GM12873 (cell line): ENCODE data around the gene DNAJB6.

ENCODE experiments used
- TF ChIP-seq, protein P1 (sequence below): IDR thresholded peaks from 2 replicates; pipeline ENCODE4 v1.5.1; 2012; ENCODE audit warnings: low read depth, mild to moderate bottlenecking, moderate library complexity, low read length, control low read depth; ENCODE audit not compliant: insufficient read depth; ENCODE audit errors: missing control alignments

The DNAJB6 gene

GRCh38 chr7:157404845-157405481 lies 68.2 kb downstream of the DNAJB6 start:
- TF ChIP-seq, protein P1, sequence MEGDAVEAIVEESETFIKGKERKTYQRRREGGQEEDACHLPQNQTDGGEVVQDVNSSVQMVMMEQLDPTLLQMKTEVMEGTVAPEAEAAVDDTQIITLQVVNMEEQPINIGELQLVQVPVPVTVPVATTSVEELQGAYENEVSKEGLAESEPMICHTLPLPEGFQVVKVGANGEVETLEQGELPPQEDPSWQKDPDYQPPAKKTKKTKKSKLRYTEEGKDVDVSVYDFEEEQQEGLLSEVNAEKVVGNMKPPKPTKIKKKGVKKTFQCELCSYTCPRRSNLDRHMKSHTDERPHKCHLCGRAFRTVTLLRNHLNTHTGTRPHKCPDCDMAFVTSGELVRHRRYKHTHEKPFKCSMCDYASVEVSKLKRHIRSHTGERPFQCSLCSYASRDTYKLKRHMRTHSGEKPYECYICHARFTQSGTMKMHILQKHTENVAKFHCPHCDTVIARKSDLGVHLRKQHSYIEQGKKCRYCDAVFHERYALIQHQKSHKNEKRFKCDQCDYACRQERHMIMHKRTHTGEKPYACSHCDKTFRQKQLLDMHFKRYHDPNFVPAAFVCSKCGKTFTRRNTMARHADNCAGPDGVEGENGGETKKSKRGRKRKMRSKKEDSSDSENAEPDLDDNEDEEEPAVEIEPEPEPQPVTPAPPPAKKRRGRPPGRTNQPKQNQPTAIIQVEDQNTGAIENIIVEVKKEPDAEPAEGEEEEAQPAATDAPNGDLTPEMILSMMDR: no peak

GRCh38 chr7:157405501-157405900 lies 68.7 kb downstream of the DNAJB6 start:
- TF ChIP-seq, protein P1: no peak

DNA sequence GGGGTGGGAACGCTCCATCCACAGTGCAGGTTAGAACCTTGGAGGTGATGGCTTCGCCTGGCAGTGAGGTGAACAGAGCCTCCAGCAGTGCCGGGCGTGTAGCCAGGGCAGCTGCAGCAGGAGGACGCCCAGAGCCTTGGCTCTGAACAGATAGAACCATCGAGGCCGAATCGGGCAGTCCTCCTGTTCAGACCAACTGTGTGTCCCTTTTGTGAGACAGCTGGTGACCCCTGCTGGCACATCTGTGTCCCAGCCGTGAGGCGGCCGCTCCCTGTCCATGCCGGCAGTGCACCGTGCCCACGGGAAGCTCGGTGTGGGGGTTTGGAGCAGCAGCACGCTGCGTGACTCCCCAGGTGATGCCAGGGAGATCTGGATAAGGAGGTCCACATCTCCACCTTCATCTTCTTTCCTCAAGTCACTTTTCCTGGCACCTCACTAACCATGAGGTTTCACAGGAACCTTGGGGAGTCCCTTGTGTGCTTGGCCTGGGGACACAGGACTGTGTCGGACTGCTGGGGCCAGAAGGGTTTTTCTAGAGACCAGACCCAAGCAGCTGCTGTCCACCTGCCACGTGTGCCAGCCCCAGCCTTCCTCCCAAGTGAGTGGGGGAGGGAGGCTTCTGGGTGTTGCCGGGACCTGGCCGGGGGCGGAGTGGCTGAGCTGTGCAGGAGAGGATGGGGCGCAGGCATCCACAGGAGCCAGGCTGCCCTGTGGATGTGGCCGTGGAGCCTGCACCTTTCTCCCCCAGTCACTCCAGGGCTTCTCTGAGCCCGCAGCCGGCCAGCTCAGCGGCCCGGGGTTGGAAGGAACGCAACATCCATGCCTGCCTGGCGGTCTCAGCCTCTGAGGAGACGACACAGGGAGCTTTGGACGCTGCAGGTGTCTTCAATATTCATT lies 69.4 kb downstream of the DNAJB6 start:
- TF ChIP-seq, protein P1: no peak

DNA sequence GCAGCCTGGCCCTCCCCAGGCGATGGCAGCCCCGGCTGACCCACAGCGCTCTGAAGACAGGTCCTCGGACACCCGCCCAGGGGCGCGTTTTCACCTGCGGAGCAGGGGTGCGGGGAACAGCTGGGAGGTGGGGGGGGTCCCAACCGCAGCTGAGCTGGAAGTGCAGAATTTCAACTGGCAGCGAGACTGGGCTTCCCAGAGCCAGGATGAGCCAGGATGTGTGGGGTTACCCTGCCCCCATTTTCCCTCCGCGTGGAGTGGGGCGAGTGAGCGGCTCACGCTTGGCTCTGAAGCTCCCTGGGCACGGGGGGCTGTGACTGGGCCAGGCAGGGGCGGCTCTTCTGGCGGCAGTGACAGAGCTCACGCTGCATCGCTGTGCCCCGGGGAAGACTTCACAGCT lies 70.2 kb downstream of the DNAJB6 start:
- TF ChIP-seq, protein P1: no peak

DNA sequence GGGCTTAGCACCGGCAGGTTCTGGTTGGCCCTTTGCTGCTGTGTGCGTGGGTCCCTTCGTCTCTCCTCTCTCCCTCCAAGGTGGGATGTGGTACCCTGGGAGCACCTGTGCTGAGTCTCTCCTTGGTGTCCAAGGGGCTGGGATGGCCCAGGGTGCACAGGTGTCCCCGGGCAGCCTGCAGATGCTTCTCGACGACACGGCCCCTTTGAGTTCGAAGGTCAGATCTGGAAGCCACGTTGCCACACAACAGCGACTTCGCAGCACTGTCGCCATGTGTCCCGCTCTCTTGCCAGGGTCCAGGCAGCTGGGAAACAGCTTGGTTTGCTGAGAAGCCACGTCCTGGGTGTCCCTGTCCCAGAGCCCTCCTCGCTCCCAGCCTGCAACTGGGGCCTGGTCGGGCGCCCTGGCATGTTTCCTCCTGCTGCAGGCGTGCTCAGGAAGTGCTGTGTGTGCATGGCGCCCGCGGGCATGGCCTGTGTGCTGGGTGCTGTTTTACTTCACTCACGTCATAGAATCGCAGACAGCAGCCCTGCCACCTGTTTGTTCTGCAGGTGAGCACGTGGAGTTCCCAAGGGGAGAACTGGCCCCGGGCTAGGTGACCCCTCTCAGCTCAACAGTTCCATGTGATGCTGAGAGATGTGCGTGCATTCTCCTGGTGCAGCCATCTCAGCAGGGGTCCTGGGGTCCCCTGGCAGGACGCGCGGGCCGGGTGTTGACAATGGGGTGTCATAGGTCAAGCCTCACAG lies 70.9 kb downstream of the DNAJB6 start:
- TF ChIP-seq, protein P1: no peak

- TF ChIP-seq, protein P1: no peak
Measured at GRCh38 chr7:157408258-157409101, 71.7 kb downstream of the DNAJB6 start.
